Lower lobe of right lung (tissue), 2 donors: ENCODE results near the gene TDRD3. TPM values are rescaled to one million over a fixed set of nuclear protein-coding genes. Genes with fewer than 3 reads are reported as not detected.

Source experiments
- ATAC-seq, 2 donors: fragments of 200-7000 bp; cut with Tn5 transposase; one replicate each; pipeline ENCODE4 v1.9.1; 2020 to 2022; ENCODE audit warnings: mild to moderate bottlenecking in 2 of 2, moderate library complexity in 2 of 2
- DNase-seq: peaks from one replicate; pipeline ENCODE4 v3.0.0-alpha.2; 2020
- H3K27ac ChIP-seq: fragments of 200-600 bp; one replicate; pipeline ENCODE4 v1.8.0; 2022
- H3K27me3 ChIP-seq: fragments of 200-600 bp; one replicate; pipeline ENCODE4 v1.8.0; 2022; ENCODE audit warnings: low read depth
- H3K36me3 ChIP-seq: fragments of 200-600 bp; one replicate; pipeline ENCODE4 v1.8.0; 2022; ENCODE audit warnings: mild to moderate bottlenecking
- H3K4me1 ChIP-seq: fragments of 200-600 bp; one replicate; pipeline ENCODE4 v1.8.0; 2022
- H3K4me3 ChIP-seq: fragments of 200-600 bp; one replicate; pipeline ENCODE4 v1.8.0; 2022; ENCODE audit warnings: mild to moderate bottlenecking
- H3K9me3 ChIP-seq: fragments of 200-600 bp; one replicate; pipeline ENCODE4 v1.8.0; 2022
- CTCF ChIP-seq: fragments of 200-600 bp; IDR thresholded peaks from one replicate; pipeline ENCODE4 v1.8.0; 2022; ENCODE audit warnings: antibody characterized with exemption, mild to moderate bottlenecking
- intact Hi-C: fragments of 100-400 bp; cut with DNase I; formaldehyde crosslinking; loops from one replicate; pipeline ENCODE4 v1.11.0; 2022
- total RNA-seq: library from RNA; stranded (reverse); fragmentation: NEBNext Ultra II Directional; extraction: Animal tissue kit (Norgen Biotek cat#: 25700); gene quantifications from one replicate; pipeline ENCODE4 v1.2.1, GENCODE V29; 2021
- donor health status: DM: no; HTN: yes; CAD: no; lungs with severe emphysema.

The TDRD3 gene
- total RNA-seq, 1 donor from 2014 or later, result 27.0 TPM

- no peak for DNase-seq
- no peak overlapping the region for H3K4me3 ChIP-seq
Observed at GRCh38 chr13:60584976-60585375, 188.0 kb downstream of the TDRD3 start.

GRCh38 chr13:60590800-60591747 lies 194.1 kb downstream of the TDRD3 start:
- H3K4me1 ChIP-seq, result no peaks in the 10 kb centered on the region
- no peak overlapping the region for H3K4me3 ChIP-seq
- no peaks in the 10 kb centered on the region for H3K36me3 ChIP-seq
- no peak for TF ChIP-seq CTCF
- intact Hi-C loops, result no loop called here
- no peak for DNase-seq
- no peak for ATAC-seq
- H3K27me3 ChIP-seq, result no peaks in the 10 kb centered on the region
- no peak overlapping the region for H3K27ac ChIP-seq
- no peaks in the 10 kb centered on the region for H3K9me3 ChIP-seq

More at GRCh38 chr13:60584976-60585375, 188.0 kb downstream of the TDRD3 start:
- TF ChIP-seq CTCF, result no peak
- intact Hi-C loops, result no loop called here
- no peaks in the 10 kb centered on the region for H3K9me3 ChIP-seq
- no peak for ATAC-seq
- H3K27me3 ChIP-seq, result no peaks in the 10 kb centered on the region
- H3K36me3 ChIP-seq, result no peaks in the 10 kb centered on the region
- H3K4me1 ChIP-seq, result no peaks in the 10 kb centered on the region
- no peak overlapping the region for H3K27ac ChIP-seq

GRCh38 chr13:60603049-60603448 lies 206.0 kb downstream of the TDRD3 start:
- no peak for TF ChIP-seq CTCF
- intact Hi-C loops, result no loop called here
- Histone ChIP-seq H3K4me3 (no peak overlapping the region), H3K27ac (no peak overlapping the region), H3K4me1 (no peaks in the 10 kb centered on the region), H3K36me3 (no peaks in the 10 kb centered on the region), H3K27me3 (no peaks in the 10 kb centered on the region), H3K9me3 (no peaks in the 10 kb centered on the region)
- ATAC-seq (no peak), DNase-seq (no peak)

- no peaks in the 10 kb centered on the region for H3K9me3 ChIP-seq
- intact Hi-C loops, result no loop called here
- H3K4me3 ChIP-seq, result no peak overlapping the region
- DNase-seq (no peak), ATAC-seq (no peak)
- no peaks in the 10 kb centered on the region for H3K4me1 ChIP-seq
- no peak overlapping the region for H3K27ac ChIP-seq
- H3K27me3 ChIP-seq, result no peaks in the 10 kb centered on the region
- no peak for TF ChIP-seq CTCF
- no peaks in the 10 kb centered on the region for H3K36me3 ChIP-seq
Observed at GRCh38 chr13:60604058-60604457, 207.0 kb downstream of the TDRD3 start.

GRCh38 chr13:60608954-60609353 lies 211.9 kb downstream of the TDRD3 start:
- intact Hi-C loops, result no loop called here
- Histone ChIP-seq H3K4me1 (no peaks in the 10 kb centered on the region), H3K36me3 (no peaks in the 10 kb centered on the region), H3K4me3 (no peak overlapping the region), H3K27ac (no peak overlapping the region), H3K27me3 (no peaks in the 10 kb centered on the region), H3K9me3 (no peaks in the 10 kb centered on the region)
- TF ChIP-seq CTCF, result no peak
- DNase-seq (no peak), ATAC-seq (no peak)
